Liver (tissue), 9 donors: ENCODE measurements around the gene UBE2D2. TPM values are rescaled to one million over a fixed set of nuclear protein-coding genes. Genes with fewer than 3 reads are reported as not detected.

Experiments
- DNase-seq: peaks from one replicate; pipeline ENCODE4 v3.0.0-alpha.2; 2017; ENCODE audit warnings: low spot score
- H3K27ac ChIP-seq, 2 donors: one replicate each; pipeline ENCODE4 v1.7.0; 2013; ENCODE audit warnings: inconsistent platforms in 2 of 2, low read length in 2 of 2, control low read depth in 1 of 2, low read depth in 1 of 2, mild to moderate bottlenecking in 1 of 2
- H3K27me3 ChIP-seq, 4 donors: one replicate each; pipeline versions ENCODE4 v1.6.1 to v1.7.0; 2013; ENCODE audit warnings: low read length in 3 of 4, inconsistent platforms in 1 of 4, mild to moderate bottlenecking in 1 of 4, moderate library complexity in 1 of 4; ENCODE audit not compliant: control insufficient read depth in 4 of 4, insufficient read depth in 4 of 4
- H3K36me3 ChIP-seq, 4 donors: one replicate each; pipeline versions ENCODE4 v1.6.1 to v1.7.0; 2013; ENCODE audit warnings: low read length in 3 of 4, mild to moderate bottlenecking in 3 of 4, low read depth in 1 of 4, moderate library complexity in 1 of 4; ENCODE audit not compliant: control insufficient read depth in 4 of 4, insufficient read depth in 3 of 4
- H3K4me1 ChIP-seq, 4 donors: one replicate each; pipeline versions ENCODE4 v1.6.1 to v1.7.0; 2013; ENCODE audit warnings: low read length in 3 of 4, mild to moderate bottlenecking in 3 of 4, moderate library complexity in 1 of 4; ENCODE audit not compliant: control insufficient read depth in 4 of 4, insufficient read depth in 4 of 4
- H3K4me3 ChIP-seq, 3 donors: one replicate each; pipeline versions ENCODE4 v1.6.1 to v1.7.0; 2013; ENCODE audit warnings: low read length in 3 of 3, control low read depth in 1 of 3, low read depth in 1 of 3, mild to moderate bottlenecking in 1 of 3
- H3K9ac ChIP-seq, 2 donors: one replicate each; pipeline ENCODE4 v1.7.0; 2013; ENCODE audit warnings: low read length in 2 of 2, mild to moderate bottlenecking in 2 of 2, moderate library complexity in 2 of 2, control low read depth in 1 of 2, low read depth in 1 of 2
- H3K9me3 ChIP-seq, 4 donors: one replicate each; pipeline versions ENCODE4 v1.6.1 to v1.7.0; 2013; ENCODE audit warnings: low read length in 3 of 4; ENCODE audit not compliant: control insufficient read depth in 4 of 4
- ATF3 ChIP-seq: IDR thresholded peaks from 2 replicates; pipeline ENCODE4 v1.6.1; 2016; ENCODE audit warnings: antibody characterized with exemption
- CTCF ChIP-seq: fragments of 150-350 bp; IDR thresholded peaks from 2 replicates; pipeline ENCODE4 v1.5.1; 2017; ENCODE audit warnings: improper control_type of control experiment, low read depth, low read length; ENCODE audit not compliant: missing input control
- EGR1 ChIP-seq, 2 donors: IDR thresholded peaks; 2 replicates each; pipeline ENCODE4 v1.6.1; 2016 to 2018; ENCODE audit warnings: antibody characterized with exemption in 2 of 2, low read depth in 2 of 2
- FOXA1 ChIP-seq: IDR thresholded peaks from 2 replicates; pipeline ENCODE4 v1.6.1; 2016; ENCODE audit warnings: antibody characterized with exemption
- FOXA2 ChIP-seq: IDR thresholded peaks from 2 replicates; pipeline ENCODE4 v1.6.1; 2016; ENCODE audit warnings: antibody characterized with exemption
- HNF4A ChIP-seq, 2 donors: conservative IDR thresholded peaks; 2 replicates each; pipeline ENCODE4 v1.6.1; 2016; ENCODE audit warnings: antibody characterized with exemption in 2 of 2, mild to moderate bottlenecking in 2 of 2
- HNF4G ChIP-seq: IDR thresholded peaks from 2 replicates; pipeline ENCODE4 v1.6.1; 2016; ENCODE audit warnings: antibody characterized with exemption
- JUND ChIP-seq, 2 donors: IDR thresholded peaks; 2 replicates each; pipeline ENCODE4 v1.6.1; 2016; ENCODE audit warnings: antibody characterized with exemption in 2 of 2
- MAX ChIP-seq: IDR thresholded peaks from 2 replicates; pipeline ENCODE4 v1.6.1; 2016; ENCODE audit warnings: antibody characterized with exemption
- NR2F2 ChIP-seq: IDR thresholded peaks from 2 replicates; pipeline ENCODE4 v1.6.1; 2016; ENCODE audit warnings: antibody characterized with exemption
- RAD21 ChIP-seq, 2 donors: IDR thresholded peaks; 2 replicates each; pipeline ENCODE4 v1.6.1; 2016; ENCODE audit warnings: antibody characterized with exemption in 2 of 2, mild to moderate bottlenecking in 2 of 2
- REST ChIP-seq: IDR thresholded peaks from 2 replicates; pipeline ENCODE4 v1.6.1; 2016; ENCODE audit warnings: antibody characterized with exemption, mild to moderate bottlenecking
- RXRA ChIP-seq, 2 donors: IDR thresholded peaks; 2 replicates each; pipeline ENCODE4 v1.6.1; 2017 to 2018; ENCODE audit warnings: antibody characterized with exemption in 2 of 2, mild to moderate bottlenecking in 1 of 2
- SP1 ChIP-seq: IDR thresholded peaks from 2 replicates; pipeline ENCODE4 v1.6.1; 2018; ENCODE audit warnings: antibody characterized with exemption, mild to moderate bottlenecking
- TAF1 ChIP-seq: conservative IDR thresholded peaks from 2 replicates; pipeline ENCODE4 v1.6.1; 2016; ENCODE audit warnings: antibody characterized with exemption, mild to moderate bottlenecking
- YY1 ChIP-seq: IDR thresholded peaks from 2 replicates; pipeline ENCODE4 v1.6.1; 2016; ENCODE audit warnings: antibody characterized with exemption, mild to moderate bottlenecking
- ZBTB33 ChIP-seq: IDR thresholded peaks from 2 replicates; pipeline ENCODE4 v1.6.1; 2016; ENCODE audit warnings: antibody characterized with exemption
- WGBS: extraction: QIAGEN DNeasy Blood & Tissue Kit; methylation state at CpG from one replicate; pipeline ENCODE4 v1.1.7; 2013; 5-methylcytosine and 5-hydroxymethylcytosine counted together
- polyA plus RNA-seq, 2 donors: library from polyadenylated mRNA; stranded (reverse) in 1 of 2; unstranded in 1 of 2; fragments of 200-250 nt in 1 of 2; fragments of >200 nt in 1 of 2; fragmentation: Nextera tagmentation in 1 of 2; extraction: Ambion mirVana in 1 of 2; gene quantifications; one replicate each; pipeline versions ENCODE4 v1.2.1 to v1.2.3, GENCODE V29; 2013 to 2015
- total RNA-seq, 2 donors: library from RNA; depleted of rRNA; stranded (reverse); fragments of >200 nt; gene quantifications; one replicate each; pipeline ENCODE4 v1.2.3, GENCODE V29; 2014
- donor health status: healthy.
- donor health status: healthy.
- donor health status: healthy.
- donor health status: healthy.
- donor health status: healthy.

Gene UBE2D2
- total and polyA plus RNA-seq, 4 donors = 17.0 to 53.6 (median 41.4) TPM

GRCh38 chr5:139644646-139645429 lies 83.7 kb downstream of the UBE2D2 start:
- Histone ChIP-seq H3K36me3 (no peaks in the 10 kb centered on the region), H3K27ac (peak overlapping the region in 1 of 2 donors; percentile 88), H3K9ac (no peak overlapping the region), H3K9me3 (no peaks in the 10 kb centered on the region), H3K27me3 (no peaks in the 10 kb centered on the region), H3K4me1 (peaks cover 20 to 72% (median 61%) of the 10 kb centered on the region in 4 donors), H3K4me3 (no peak overlapping the region)
- TF ChIP-seq JUND (IDR thresholded peaks at IDR 0.05) (no peak), EGR1 (IDR thresholded peaks at IDR 0.05; ENCODE audit: low read depth in 2 of 2) (no peak), NR2F2 (no peak), RXRA (IDR thresholded peaks at IDR 0.05) (no peak), ZBTB33 (no peak), ATF3 (no peak), TAF1 (no peak), FOXA1 (no peak), RAD21 (IDR thresholded peaks at IDR 0.05) (no peak), SP1 (no peak), REST (no peak), HNF4A (conservative IDR thresholded peaks at IDR 0.05) (no peak), YY1 (no peak), CTCF (no peak), HNF4G (no peak), MAX (no peak), FOXA2 (no peak)
- WGBS = 92% methylated on average over 3 of the region's 3 CpGs
- no peak for DNase-seq
